ENCODE measurements around the gene STRBP.

The STRBP gene

GRCh38 chr9:123278361-123278760 lies 10.0 kb upstream of the STRBP start:
- TF ChIP-seq TAF1 (IDR thresholded peaks at IDR 0.05; ENCODE audit: borderline replicate concordance, insufficient read depth, low read length) (no peak), POLR2AphosphoS5 (IDR thresholded peaks at IDR 0.05; ENCODE audit: low read depth, low read length) (no peak), FOXP2 (optimal IDR thresholded peaks at IDR 0.05; ENCODE audit: borderline replicate concordance, extremely low read depth, extremely low read length, insufficient read depth) (no peak), SIN3A (IDR thresholded peaks at IDR 0.05; ENCODE audit: borderline replicate concordance, insufficient read depth, low read length) (no peak), REST (IDR thresholded peaks at IDR 0.05; ENCODE audit: insufficient read depth in 1 of 2, low read depth in 2 of 2, low read length in 2 of 2) (no peak)

GRCh38 chr9:123276551-123276950 lies 8.2 kb upstream of the STRBP start:
- TF ChIP-seq REST (IDR thresholded peaks at IDR 0.05; ENCODE audit: insufficient read depth in 1 of 2, low read depth in 2 of 2, low read length in 2 of 2), result no peak

- no peak for TF ChIP-seq FOXP2 (optimal IDR thresholded peaks at IDR 0.05; ENCODE audit: borderline replicate concordance, extremely low read depth, extremely low read length, insufficient read depth)
- TF ChIP-seq POLR2AphosphoS5 (IDR thresholded peaks at IDR 0.05; ENCODE audit: low read depth, low read length), result no peak
- no peak for TF ChIP-seq REST (IDR thresholded peaks at IDR 0.05; ENCODE audit: insufficient read depth in 1 of 2, low read depth in 2 of 2, low read length in 2 of 2)
- TF ChIP-seq TAF1 (IDR thresholded peaks at IDR 0.05; ENCODE audit: borderline replicate concordance, insufficient read depth, low read length), result no peak
These were observed 895 bp upstream of the STRBP start for GRCh38 chr9:123269281-123269680.

- TF ChIP-seq POLR2AphosphoS5 (IDR thresholded peaks at IDR 0.05; ENCODE audit: low read depth, low read length) (no peak), FOXP2 (optimal IDR thresholded peaks at IDR 0.05; ENCODE audit: borderline replicate concordance, extremely low read depth, extremely low read length, insufficient read depth) (no peak), SIN3A (IDR thresholded peaks at IDR 0.05; ENCODE audit: borderline replicate concordance, insufficient read depth, low read length) (no peak), REST (IDR thresholded peaks at IDR 0.05; ENCODE audit: insufficient read depth in 1 of 2, low read depth in 2 of 2, low read length in 2 of 2) (no peak), TAF1 (IDR thresholded peaks at IDR 0.05; ENCODE audit: borderline replicate concordance, insufficient read depth, low read length) (no peak)
These were observed 254 bp downstream of the STRBP start for GRCh38 chr9:123268199-123268464.

- no peak for TF ChIP-seq FOXP2 (optimal IDR thresholded peaks at IDR 0.05; ENCODE audit: borderline replicate concordance, extremely low read depth, extremely low read length, insufficient read depth)
- no peak for TF ChIP-seq SIN3A (IDR thresholded peaks at IDR 0.05; ENCODE audit: borderline replicate concordance, insufficient read depth, low read length)
- no peak for TF ChIP-seq REST (IDR thresholded peaks at IDR 0.05; ENCODE audit: insufficient read depth in 1 of 2, low read depth in 2 of 2, low read length in 2 of 2)
- TF ChIP-seq POLR2AphosphoS5 (IDR thresholded peaks at IDR 0.05; ENCODE audit: low read depth, low read length), result no peak
- no peak for TF ChIP-seq TAF1 (IDR thresholded peaks at IDR 0.05; ENCODE audit: borderline replicate concordance, insufficient read depth, low read length)
These were observed 746 bp downstream of the STRBP start for GRCh38 chr9:123267481-123268198.

Data from PFSK-1 (cell line).